MM.1S (cell line): ENCODE data around the gene PARP4.

ENCODE experiments used
- CTCF ChIP-seq: fragments of 300-600 bp; sonication (generic); IDR thresholded peaks from 2 replicates; pipeline ENCODE4 v1.5.1; 2016; ENCODE audit warnings: antibody characterized with exemption, low read length, mixed read lengths
- EZH2 ChIP-seq: fragments of 300-600 bp; sonication (generic); optimal IDR thresholded peaks from 2 replicates; pipeline ENCODE3; 2017; ENCODE audit warnings: low read depth, mild to moderate bottlenecking, antibody characterized with exemption, low read length, mixed read lengths
- EZH2phosphoT487 ChIP-seq: fragments of 300-600 bp; sonication (generic); IDR thresholded peaks from 2 replicates; pipeline ENCODE4 v1.6.1; 2018; ENCODE audit warnings: antibody characterized with exemption, low read length

- TF ChIP-seq CTCF (no peak), EZH2 (no peak), EZH2phosphoT487 (no peak)
These were observed 283 bp upstream of the PARP4 start for GRCh38 chr13:24512908-24513213.
